ENCODE data around the gene OR4D2.
A peak's percentile ranks its signal among the peaks of the same experiment; 100 is the strongest.

The OR4D2 gene

DNA sequence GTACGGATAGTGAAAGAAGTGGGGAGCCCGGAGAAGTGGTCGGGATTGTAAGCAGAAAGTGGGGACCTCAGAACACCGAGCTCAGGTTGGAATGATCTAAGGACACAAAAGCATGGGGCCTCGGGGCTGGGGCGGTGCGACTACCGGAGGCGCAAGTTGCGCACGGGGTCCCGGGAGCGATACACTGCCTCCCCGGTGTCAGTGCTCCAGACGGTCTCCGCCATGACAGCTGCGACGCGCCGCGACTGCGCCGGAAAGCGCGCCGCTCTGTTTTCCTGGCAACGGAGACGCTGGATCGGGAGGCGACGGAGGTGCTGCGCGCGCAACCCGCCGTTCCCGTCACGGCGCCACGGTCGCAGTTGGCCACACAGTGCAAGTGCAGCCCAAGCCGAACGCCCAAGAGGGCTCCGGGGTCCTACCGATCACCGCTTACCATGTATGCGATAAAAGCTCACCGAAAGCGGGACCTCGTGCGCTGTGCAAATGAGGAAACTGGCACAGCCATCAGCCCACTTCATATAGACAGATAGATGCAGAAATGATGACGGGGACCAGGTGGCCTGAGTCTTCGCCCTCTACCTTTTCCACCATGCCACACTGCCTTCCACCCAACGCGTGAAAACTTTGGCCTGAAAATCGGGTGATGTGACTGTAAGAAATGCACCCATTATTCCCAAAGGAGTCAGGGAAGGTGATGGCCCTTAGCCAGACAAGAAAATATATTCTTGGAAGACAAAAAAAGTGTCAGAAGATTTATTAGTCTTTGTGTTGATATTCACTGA, 52.4 kb downstream of the OR4D2 start, which contains the start of gene MKS1 (continued):
- TF ChIP-seq, protein P1, sequence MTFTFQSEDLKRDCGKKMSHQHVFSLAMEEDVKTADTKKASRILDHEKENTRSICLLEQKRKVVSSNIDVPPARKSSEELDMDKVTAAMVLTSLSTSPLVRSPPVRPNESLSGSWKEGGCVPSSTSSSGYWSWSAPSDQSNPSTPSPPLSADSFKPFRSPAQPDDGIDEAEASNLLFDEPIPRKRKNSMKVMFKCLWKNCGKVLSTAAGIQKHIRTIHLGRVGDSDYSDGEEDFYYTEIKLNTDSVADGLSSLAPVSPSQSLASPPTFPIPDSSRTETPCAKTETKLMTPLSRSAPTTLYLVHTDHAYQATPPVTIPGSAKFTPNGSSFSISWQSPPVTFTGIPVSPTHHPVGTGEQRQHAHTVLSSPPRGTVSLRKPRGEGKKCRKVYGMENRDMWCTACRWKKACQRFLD (tag by site-specific recombination; IDR thresholded peaks at IDR 0.05), result no peak
- TF ChIP-seq ZNF580 (tag by site-specific recombination; IDR thresholded peaks at IDR 0.05) (peak; percentile 48), ZNF37A (tag by site-specific recombination; IDR thresholded peaks at IDR 0.05) (no peak), SP3 (tag by site-specific recombination; IDR thresholded peaks at IDR 0.05) (0 out of 2 replicates have a peak, but pooled peaks have one; percentile 31), SETDB1 (IDR thresholded peaks at IDR 0.05; ENCODE audit: insufficient read length, low read length) (no peak), ZNF16 (tag by site-specific recombination; IDR thresholded peaks at IDR 0.05; ENCODE audit: low read depth) (no peak), ZNF248 (tag by site-specific recombination; IDR thresholded peaks at IDR 0.05) (no peak), HOXC10 (CRISPR knock-in tag; IDR thresholded peaks at IDR 0.05) (no peak), EGR2 (tag by site-specific recombination; IDR thresholded peaks at IDR 0.05; ENCODE audit: low read depth) (no peak), ZEB2 (tag by site-specific recombination; IDR thresholded peaks at IDR 0.05) (peak; percentile 76; the same call in 1 of the 2 replicates), KLF7 (tag by site-specific recombination; IDR thresholded peaks at IDR 0.05; ENCODE audit: borderline replicate concordance) (no peak), ZNF521 (tag by site-specific recombination; IDR thresholded peaks at IDR 0.05) (no peak), KLF16 (tag by site-specific recombination; IDR thresholded peaks at IDR 0.05) (no peak), ZNF501 (tag by site-specific recombination; IDR thresholded peaks at IDR 0.05) (peak; percentile 93), RBAK (tag by site-specific recombination; IDR thresholded peaks at IDR 0.05) (no peak), ZSCAN30 (tag by site-specific recombination; IDR thresholded peaks at IDR 0.05) (no peak), ZNF623 (tag by site-specific recombination; IDR thresholded peaks at IDR 0.05) (no peak), ZNF138 (tag by site-specific recombination; IDR thresholded peaks at IDR 0.05; ENCODE audit: borderline replicate concordance) (no peak), ZNF600 (tag by site-specific recombination; IDR thresholded peaks at IDR 0.05) (0 out of 2 replicates have a peak, but pooled peaks have one; percentile 65), ZNF174 (tag by site-specific recombination; IDR thresholded peaks at IDR 0.05) (no peak), ZNF214 (tag by site-specific recombination; IDR thresholded peaks at IDR 0.05; ENCODE audit: borderline replicate concordance) (no peak), ZNF629 (tag by site-specific recombination; IDR thresholded peaks at IDR 0.05) (0 out of 2 replicates have a peak, but pooled peaks have one; percentile 32), MEIS1 (CRISPR knock-in tag; IDR thresholded peaks at IDR 0.05; ENCODE audit: borderline replicate concordance) (no peak), ZNF391 (tag by site-specific recombination; IDR thresholded peaks at IDR 0.05; ENCODE audit: borderline replicate concordance, low read depth) (no peak), ZNF776 (tag by site-specific recombination; IDR thresholded peaks at IDR 0.05; ENCODE audit: borderline replicate concordance) (no peak)
- TF ChIP-seq, protein P2, sequence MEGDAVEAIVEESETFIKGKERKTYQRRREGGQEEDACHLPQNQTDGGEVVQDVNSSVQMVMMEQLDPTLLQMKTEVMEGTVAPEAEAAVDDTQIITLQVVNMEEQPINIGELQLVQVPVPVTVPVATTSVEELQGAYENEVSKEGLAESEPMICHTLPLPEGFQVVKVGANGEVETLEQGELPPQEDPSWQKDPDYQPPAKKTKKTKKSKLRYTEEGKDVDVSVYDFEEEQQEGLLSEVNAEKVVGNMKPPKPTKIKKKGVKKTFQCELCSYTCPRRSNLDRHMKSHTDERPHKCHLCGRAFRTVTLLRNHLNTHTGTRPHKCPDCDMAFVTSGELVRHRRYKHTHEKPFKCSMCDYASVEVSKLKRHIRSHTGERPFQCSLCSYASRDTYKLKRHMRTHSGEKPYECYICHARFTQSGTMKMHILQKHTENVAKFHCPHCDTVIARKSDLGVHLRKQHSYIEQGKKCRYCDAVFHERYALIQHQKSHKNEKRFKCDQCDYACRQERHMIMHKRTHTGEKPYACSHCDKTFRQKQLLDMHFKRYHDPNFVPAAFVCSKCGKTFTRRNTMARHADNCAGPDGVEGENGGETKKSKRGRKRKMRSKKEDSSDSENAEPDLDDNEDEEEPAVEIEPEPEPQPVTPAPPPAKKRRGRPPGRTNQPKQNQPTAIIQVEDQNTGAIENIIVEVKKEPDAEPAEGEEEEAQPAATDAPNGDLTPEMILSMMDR (tag by site-specific recombination; IDR thresholded peaks at IDR 0.05), result peak; percentile 94
- TF ChIP-seq, protein P3, sequence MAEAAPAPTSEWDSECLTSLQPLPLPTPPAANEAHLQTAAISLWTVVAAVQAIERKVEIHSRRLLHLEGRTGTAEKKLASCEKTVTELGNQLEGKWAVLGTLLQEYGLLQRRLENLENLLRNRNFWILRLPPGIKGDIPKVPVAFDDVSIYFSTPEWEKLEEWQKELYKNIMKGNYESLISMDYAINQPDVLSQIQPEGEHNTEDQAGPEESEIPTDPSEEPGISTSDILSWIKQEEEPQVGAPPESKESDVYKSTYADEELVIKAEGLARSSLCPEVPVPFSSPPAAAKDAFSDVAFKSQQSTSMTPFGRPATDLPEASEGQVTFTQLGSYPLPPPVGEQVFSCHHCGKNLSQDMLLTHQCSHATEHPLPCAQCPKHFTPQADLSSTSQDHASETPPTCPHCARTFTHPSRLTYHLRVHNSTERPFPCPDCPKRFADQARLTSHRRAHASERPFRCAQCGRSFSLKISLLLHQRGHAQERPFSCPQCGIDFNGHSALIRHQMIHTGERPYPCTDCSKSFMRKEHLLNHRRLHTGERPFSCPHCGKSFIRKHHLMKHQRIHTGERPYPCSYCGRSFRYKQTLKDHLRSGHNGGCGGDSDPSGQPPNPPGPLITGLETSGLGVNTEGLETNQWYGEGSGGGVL (tag by site-specific recombination; IDR thresholded peaks at IDR 0.05), result no peak
- TF ChIP-seq, protein P4, sequence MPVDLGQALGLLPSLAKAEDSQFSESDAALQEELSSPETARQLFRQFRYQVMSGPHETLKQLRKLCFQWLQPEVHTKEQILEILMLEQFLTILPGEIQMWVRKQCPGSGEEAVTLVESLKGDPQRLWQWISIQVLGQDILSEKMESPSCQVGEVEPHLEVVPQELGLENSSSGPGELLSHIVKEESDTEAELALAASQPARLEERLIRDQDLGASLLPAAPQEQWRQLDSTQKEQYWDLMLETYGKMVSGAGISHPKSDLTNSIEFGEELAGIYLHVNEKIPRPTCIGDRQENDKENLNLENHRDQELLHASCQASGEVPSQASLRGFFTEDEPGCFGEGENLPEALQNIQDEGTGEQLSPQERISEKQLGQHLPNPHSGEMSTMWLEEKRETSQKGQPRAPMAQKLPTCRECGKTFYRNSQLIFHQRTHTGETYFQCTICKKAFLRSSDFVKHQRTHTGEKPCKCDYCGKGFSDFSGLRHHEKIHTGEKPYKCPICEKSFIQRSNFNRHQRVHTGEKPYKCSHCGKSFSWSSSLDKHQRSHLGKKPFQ (tag by site-specific recombination; IDR thresholded peaks at IDR 0.05), result no peak
- TF ChIP-seq, protein P5, sequence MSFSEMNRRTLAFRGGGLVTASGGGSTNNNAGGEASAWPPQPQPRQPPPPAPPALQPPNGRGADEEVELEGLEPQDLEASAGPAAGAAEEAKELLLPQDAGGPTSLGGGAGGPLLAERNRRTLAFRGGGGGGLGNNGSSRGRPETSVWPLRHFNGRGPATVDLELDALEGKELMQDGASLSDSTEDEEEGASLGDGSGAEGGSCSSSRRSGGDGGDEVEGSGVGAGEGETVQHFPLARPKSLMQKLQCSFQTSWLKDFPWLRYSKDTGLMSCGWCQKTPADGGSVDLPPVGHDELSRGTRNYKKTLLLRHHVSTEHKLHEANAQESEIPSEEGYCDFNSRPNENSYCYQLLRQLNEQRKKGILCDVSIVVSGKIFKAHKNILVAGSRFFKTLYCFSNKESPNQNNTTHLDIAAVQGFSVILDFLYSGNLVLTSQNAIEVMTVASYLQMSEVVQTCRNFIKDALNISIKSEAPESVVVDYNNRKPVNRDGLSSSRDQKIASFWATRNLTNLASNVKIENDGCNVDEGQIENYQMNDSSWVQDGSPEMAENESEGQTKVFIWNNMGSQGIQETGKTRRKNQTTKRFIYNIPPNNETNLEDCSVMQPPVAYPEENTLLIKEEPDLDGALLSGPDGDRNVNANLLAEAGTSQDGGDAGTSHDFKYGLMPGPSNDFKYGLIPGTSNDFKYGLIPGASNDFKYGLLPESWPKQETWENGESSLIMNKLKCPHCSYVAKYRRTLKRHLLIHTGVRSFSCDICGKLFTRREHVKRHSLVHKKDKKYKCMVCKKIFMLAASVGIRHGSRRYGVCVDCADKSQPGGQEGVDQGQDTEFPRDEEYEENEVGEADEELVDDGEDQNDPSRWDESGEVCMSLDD (tag by site-specific recombination; IDR thresholded peaks at IDR 0.05), result peak; percentile 88
- TF ChIP-seq, protein P6, sequence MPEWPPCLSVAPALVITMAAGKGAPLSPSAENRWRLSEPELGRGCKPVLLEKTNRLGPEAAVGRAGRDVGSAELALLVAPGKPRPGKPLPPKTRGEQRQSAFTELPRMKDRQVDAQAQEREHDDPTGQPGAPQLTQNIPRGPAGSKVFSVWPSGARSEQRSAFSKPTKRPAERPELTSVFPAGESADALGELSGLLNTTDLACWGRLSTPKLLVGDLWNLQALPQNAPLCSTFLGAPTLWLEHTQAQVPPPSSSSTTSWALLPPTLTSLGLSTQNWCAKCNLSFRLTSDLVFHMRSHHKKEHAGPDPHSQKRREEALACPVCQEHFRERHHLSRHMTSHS (tag by site-specific recombination; IDR thresholded peaks at IDR 0.05), result no peak

Measured in HEK293 (cell line).